K562 (cell line): Measurements from ENCODE around the gene SHISA5. TPM values are rescaled to one million over a fixed set of nuclear protein-coding genes. Genes with fewer than 3 reads are reported as not detected.

Experiments used
- ATAC-seq: fragments of 200-7000 bp; cut with Tn5 transposase; 3 replicates; pipeline ENCODE4 v1.9.1; 2020; ENCODE audit warnings: moderate library complexity
- BruUV-seq: library from RNA; stranded (reverse); fragments of 400-500 nt; replicated peaks from 2 replicates; lab custom pipeline; 2021; lab: Mats Ljungman, UMichigan
- CTCF ChIA-PET: fragments of 300-600 bp; formaldehyde crosslinking; extraction: SDS; loops from one replicate; lab custom pipeline; 2021; ENCODE audit warnings: low intra/inter-chr PET ratio; lab: Yijun Ruan, JAX
- POLR2A ChIA-PET: fragments of 300-600, 350-650 bp; sonication (Branson Sonifier 250); formaldehyde crosslinking; extraction: SDS; loops from one replicate; lab custom pipeline; 2021; ENCODE audit warnings: antibody characterized with exemption, inconsistent platforms; lab: Yijun Ruan, JAX
- DNase-seq, 4 experiments: peaks; one replicate each; pipeline versions ENCODE4 v3.0.0 to v3.0.0-alpha.2; 2011 to 2018; ENCODE audit warnings: low spot score in 3 of 4, mixed read lengths in 3 of 4; ENCODE audit errors: extremely low read depth in 1 of 4
- FAIRE-seq: peaks from 2 replicates; lab custom pipeline; 2011; peaks lifted over from hg19 to GRCh38; lab: Jason Lieb, UNC
- H2AFZ ChIP-seq: 2 replicates; pipeline ENCODE4 v1.6.0; 2011; ENCODE audit warnings: low read depth, low read length, control low read depth, inconsistent platforms
- H3K27ac ChIP-seq: fragments of 200-600 bp; 3 replicates; pipeline ENCODE4 v1.8.0; 2011; ENCODE audit warnings: low read depth, mild to moderate bottlenecking, control low read depth, inconsistent platforms, low read length, moderate library complexity, mixed read lengths; ENCODE audit errors: extremely low read depth
- H3K27me3 ChIP-seq, 2 experiments: fragments of 300-600 bp in 1 of 2; 2 replicates in 1 of 2; 3 replicates in 1 of 2; pipeline versions ENCODE4 v1.6.0 to v1.8.0; 2011; ENCODE audit warnings: inconsistent platforms in 2 of 2, low read length in 2 of 2, mild to moderate bottlenecking in 1 of 2, mixed read lengths in 1 of 2, moderate library complexity in 1 of 2; ENCODE audit not compliant: control insufficient read depth in 2 of 2, insufficient read depth in 2 of 2
- H3K36me3 ChIP-seq: fragments of 300-600 bp; 3 replicates; pipeline ENCODE4 v1.8.0; 2011; ENCODE audit warnings: mild to moderate bottlenecking, low read length, inconsistent platforms; ENCODE audit not compliant: control insufficient read depth, insufficient read depth
- H3K4me1 ChIP-seq, 2 experiments: fragments of 200-600 bp in 1 of 2; replicated peaks in 1 of 2; 2 replicates in 1 of 2; 3 replicates in 1 of 2; pipeline versions ENCODE4 v1.5.1 to v1.8.0; 2011; ENCODE audit warnings: inconsistent platforms in 2 of 2, low read length in 2 of 2, mild to moderate bottlenecking in 1 of 2, mixed read lengths in 1 of 2, moderate library complexity in 1 of 2; ENCODE audit not compliant: control insufficient read depth in 2 of 2, insufficient read depth in 2 of 2
- H3K4me2 ChIP-seq: 2 replicates; pipeline ENCODE4 v1.6.1; 2011; ENCODE audit warnings: low read length, control low read depth, inconsistent platforms, mixed read lengths; ENCODE audit not compliant: insufficient read depth
- H3K4me3 ChIP-seq: fragments of 200-600 bp; sonication (generic), shearing (Covaris generic); 2 replicates; pipeline ENCODE4 v1.5.1; 2016; ENCODE audit warnings: control low read depth, inconsistent platforms
- H3K79me2 ChIP-seq: fragments of 200-600 bp; 3 replicates; pipeline ENCODE4 v1.8.0; 2011; ENCODE audit warnings: low read length, inconsistent platforms; ENCODE audit not compliant: control insufficient read depth, insufficient read depth
- H3K9ac ChIP-seq, 2 experiments: 2 replicates each; pipeline versions ENCODE4 v1.6.0 to v1.6.1; 2011; ENCODE audit warnings: low read depth in 2 of 2, low read length in 2 of 2, control low read depth in 1 of 2, inconsistent platforms in 1 of 2, mild to moderate bottlenecking in 1 of 2, mixed read lengths in 1 of 2; ENCODE audit not compliant: insufficient read depth in 1 of 2
- H3K9me1 ChIP-seq: one replicate; pipeline ENCODE4 v1.6.0; 2011; ENCODE audit warnings: inconsistent platforms, mild to moderate bottlenecking, low read length, moderate library complexity; ENCODE audit not compliant: control insufficient read depth, insufficient read depth
- H3K9me3 ChIP-seq: replicated peaks from 2 replicates; pipeline ENCODE4 v1.5.1; 2011; ENCODE audit warnings: low read depth, low read length, inconsistent platforms; ENCODE audit not compliant: control insufficient read depth, insufficient read depth
- H4K20me1 ChIP-seq: replicated peaks from 2 replicates; pipeline ENCODE4 v1.6.1; 2011; ENCODE audit warnings: low read length, inconsistent platforms, mixed read lengths; ENCODE audit not compliant: control insufficient read depth, insufficient read depth
- C11orf30 ChIP-seq: fragments of 450-650 bp; IDR thresholded peaks from 2 replicates; pipeline ENCODE4 v1.6.1; 2016; ENCODE audit warnings: low read depth, mild to moderate bottlenecking
- CCAR2 ChIP-seq: fragments of 200-400 bp; formaldehyde crosslinking; IDR thresholded peaks from 2 replicates; pipeline ENCODE4 v1.6.1; 2017; ENCODE audit warnings: mild to moderate bottlenecking, low read depth, low read length
- MAFK ChIP-seq: IDR thresholded peaks from 2 replicates; pipeline ENCODE4 v1.6.1; 2011; ENCODE audit warnings: low read length, improper control_type of control experiment
- MYC ChIP-seq, 2 experiments: fragments of 250-450 bp in 1 of 2; sonication (Bioruptor Pico) in 1 of 2; IDR thresholded peaks; 2 replicates each; pipeline versions ENCODE4 v1.5.1 to v1.6.1; 2012 to 2021; ENCODE audit warnings: low read depth in 2 of 2, borderline replicate concordance in 1 of 2, improper control_type of control experiment in 1 of 2, low read length in 1 of 2, mild to moderate bottlenecking in 1 of 2, moderate library complexity in 1 of 2
- POLR2G ChIP-seq: fragments of 200-400 bp; formaldehyde crosslinking; IDR thresholded peaks from 2 replicates; pipeline ENCODE4 v1.6.1; 2017; ENCODE audit warnings: low read depth, mild to moderate bottlenecking, antibody characterized with exemption, low read length, moderate library complexity
- SRSF9 ChIP-seq: fragments of 200-400 bp; formaldehyde crosslinking; IDR thresholded peaks from 2 replicates; pipeline ENCODE4 v1.6.1; 2017; ENCODE audit warnings: low read depth, low read length, borderline replicate concordance
- ZNF316 ChIP-seq: fragments of 450-650 bp; IDR thresholded peaks from 2 replicates; pipeline ENCODE4 v1.6.1; 2016
- ZNF57 ChIP-seq: fragments of 450-650 bp; formaldehyde crosslinking; IDR thresholded peaks from 2 replicates; pipeline ENCODE4 v1.4.0; 2020; ENCODE audit warnings: mild to moderate bottlenecking, moderate library complexity
- WGBS: fragments of 100-300 bp; shearing (Covaris generic); methylation state at CpG from one replicate; pipeline ENCODE4 v1.1.6; 2016; ENCODE audit warnings: low coverage, mixed read lengths; ENCODE audit not compliant: insufficient coverage; ENCODE audit errors: missing lambda C conversion rate; 5-methylcytosine and 5-hydroxymethylcytosine counted together
- in situ Hi-C: fragments of 300-500 bp; cut with MboI; formaldehyde crosslinking; loops from 4 replicates; pipeline ENCODE4 v1.15.0; 2018; ENCODE audit warnings: inconsistent platforms, mixed read lengths
- intact Hi-C: fragments of 100-400 bp; cut with micrococcal nuclease; formaldehyde crosslinking; loops from 2 replicates; pipeline ENCODE4 v1.14.2; 2022
- polyA plus RNA-seq, 8 experiments: library from polyadenylated mRNA; depleted of rRNA in 4 of 8; stranded (reverse) in 5 of 8; unstranded in 3 of 8; fragments of >200 nt; fragmentation: Nextera tagmentation in 2 of 8; fragmentation: Illumina TruSeq in 1 of 8; extraction: Ambion mirVana in 2 of 8; extraction: Trizol in 1 of 8; gene quantifications; 2 replicates each; pipeline versions ENCODE4 v1.2.1 to v1.2.3, GENCODE V29; 2011 to 2014; ENCODE audit warnings: inconsistent platforms in 1 of 8, missing spikeins in 1 of 8
- total RNA-seq, 7 experiments: library from RNA; depleted of rRNA in 6 of 7; stranded (reverse); fragments of >200 nt in 6 of 7; fragmentation: Illumina TruSeq in 2 of 7; extraction: Trizol in 2 of 7; gene quantifications; 2 replicates each; pipeline versions ENCODE4 v1.2.1 to v1.2.3, GENCODE V29; 2011 to 2021; ENCODE audit warnings: low replicate concordance in 1 of 7
- TF ChIP-seq, protein P1 (sequence below): sonication (generic); formaldehyde crosslinking; IDR thresholded peaks from 2 replicates; pipeline ENCODE4 v1.8.1; 2023; ENCODE audit warnings: mild to moderate bottlenecking, missing genetic modification reagents
- TF ChIP-seq, protein P2 (sequence below): sonication (generic); formaldehyde crosslinking; IDR thresholded peaks from 2 replicates; pipeline ENCODE4 v1.8.1; 2023; ENCODE audit warnings: mild to moderate bottlenecking, missing genetic modification reagents
- TF ChIP-seq, protein P3 (sequence below), 2 experiments: fragments of 250-450 bp in 1 of 2; fragments of 450-650 bp in 1 of 2; sonication (Bioruptor Pico) in 1 of 2; IDR thresholded peaks; 2 replicates each; pipeline versions ENCODE4 v1.6.1 to v1.8.0; 2016 to 2021; ENCODE audit warnings: mild to moderate bottlenecking in 2 of 2, moderate library complexity in 2 of 2, missing compliant biosample characterization in 1 of 2, missing genetic modification characterization in 1 of 2

The SHISA5 gene
- total and polyA plus RNA-seq, 9 of the 15 experiments (the other 6 are each of a cell fraction or from before 2014, with no cell fraction given), result 8.4 to 85.8 (median 56.1) TPM

DNA sequence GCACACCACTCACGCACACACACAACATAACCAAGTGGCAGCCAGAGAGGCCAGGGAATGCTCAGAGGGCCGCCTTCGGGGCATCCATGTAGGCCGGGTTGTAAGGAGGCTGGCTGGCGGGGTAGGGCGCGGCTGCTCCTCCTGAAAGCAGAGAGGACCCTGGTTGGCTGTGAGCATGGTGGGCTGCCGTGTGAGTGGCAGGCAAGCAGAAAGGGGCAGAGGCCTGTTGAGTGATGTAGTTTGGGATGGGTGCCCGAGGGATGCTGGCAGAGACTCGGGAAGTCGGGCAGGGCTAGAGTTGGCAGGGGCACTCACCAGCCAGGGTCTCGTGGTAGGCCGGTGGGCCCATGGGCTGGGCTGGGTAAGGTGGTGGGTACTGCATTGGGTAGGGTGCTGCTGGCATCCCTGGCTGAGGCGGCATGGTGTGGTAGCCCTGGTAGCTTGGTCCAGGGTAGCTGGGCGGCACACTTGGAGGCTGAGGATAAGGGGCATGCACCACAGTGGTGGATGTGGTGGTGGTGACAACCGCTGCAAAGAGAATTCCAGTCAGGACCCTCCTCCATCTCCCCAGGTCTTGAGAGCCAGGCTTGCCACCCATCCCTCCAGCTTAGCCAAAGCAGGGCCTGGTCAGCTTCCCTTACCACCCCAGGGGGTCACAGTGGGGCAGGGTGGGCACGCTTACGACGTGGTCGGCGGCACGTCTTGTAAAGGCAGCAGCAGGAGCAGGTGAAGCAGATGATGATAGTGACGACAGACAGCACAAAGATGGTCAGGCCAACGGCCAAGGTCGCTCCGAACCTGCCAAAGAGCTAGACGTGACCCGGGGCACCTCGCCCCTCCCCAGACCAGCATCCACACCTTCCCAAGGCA, 34.7 kb downstream of the SHISA5 start:
- in situ Hi-C loops, result loop anchor here (5.0 kb wide), 1 partner anchor 88 kb away; the partner anchor contains the start of gene PFKFB4
- H4K20me1 ChIP-seq, result no peaks in the 10 kb centered on the region
- no peak for DNase-seq
- ATAC-seq, result no peak
- peaks cover 11 to 62% of the 10 kb centered on the region in 2 experiments for H3K4me1 ChIP-seq
- no TSS peak for BruUV-seq
- H3K27ac ChIP-seq, result no peak overlapping the region
- ChIA-PET POLR2A (interaction anchor here (0.6 to 0.9 kb wide), 3 partner anchors 156 to 446 kb away, joined by 3 read pairs; no protein-coding TSS in a partner anchor), CTCF (interaction anchor here (0.5 kb wide), 1 partner anchor 196 kb away, joined by 3 read pairs; no protein-coding TSS in a partner anchor)
- no peak for TF ChIP-seq ZNF316
- TF ChIP-seq C11orf30, result no peak
- TF ChIP-seq, protein P1, sequence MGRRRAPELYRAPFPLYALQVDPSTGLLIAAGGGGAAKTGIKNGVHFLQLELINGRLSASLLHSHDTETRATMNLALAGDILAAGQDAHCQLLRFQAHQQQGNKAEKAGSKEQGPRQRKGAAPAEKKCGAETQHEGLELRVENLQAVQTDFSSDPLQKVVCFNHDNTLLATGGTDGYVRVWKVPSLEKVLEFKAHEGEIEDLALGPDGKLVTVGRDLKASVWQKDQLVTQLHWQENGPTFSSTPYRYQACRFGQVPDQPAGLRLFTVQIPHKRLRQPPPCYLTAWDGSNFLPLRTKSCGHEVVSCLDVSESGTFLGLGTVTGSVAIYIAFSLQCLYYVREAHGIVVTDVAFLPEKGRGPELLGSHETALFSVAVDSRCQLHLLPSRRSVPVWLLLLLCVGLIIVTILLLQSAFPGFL (CRISPR knock-in tag), result no peak
- TF ChIP-seq, protein P2, sequence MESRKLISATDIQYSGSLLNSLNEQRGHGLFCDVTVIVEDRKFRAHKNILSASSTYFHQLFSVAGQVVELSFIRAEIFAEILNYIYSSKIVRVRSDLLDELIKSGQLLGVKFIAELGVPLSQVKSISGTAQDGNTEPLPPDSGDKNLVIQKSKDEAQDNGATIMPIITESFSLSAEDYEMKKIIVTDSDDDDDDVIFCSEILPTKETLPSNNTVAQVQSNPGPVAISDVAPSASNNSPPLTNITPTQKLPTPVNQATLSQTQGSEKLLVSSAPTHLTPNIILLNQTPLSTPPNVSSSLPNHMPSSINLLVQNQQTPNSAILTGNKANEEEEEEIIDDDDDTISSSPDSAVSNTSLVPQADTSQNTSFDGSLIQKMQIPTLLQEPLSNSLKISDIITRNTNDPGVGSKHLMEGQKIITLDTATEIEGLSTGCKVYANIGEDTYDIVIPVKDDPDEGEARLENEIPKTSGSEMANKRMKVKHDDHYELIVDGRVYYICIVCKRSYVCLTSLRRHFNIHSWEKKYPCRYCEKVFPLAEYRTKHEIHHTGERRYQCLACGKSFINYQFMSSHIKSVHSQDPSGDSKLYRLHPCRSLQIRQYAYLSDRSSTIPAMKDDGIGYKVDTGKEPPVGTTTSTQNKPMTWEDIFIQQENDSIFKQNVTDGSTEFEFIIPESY (CRISPR knock-in tag), result peak; percentile 44; the same call in 1 of the 2 replicates
- TF ChIP-seq MYC (IDR thresholded peaks at IDR 0.05; ENCODE audit: low read depth, low read length), result no peak
- TF ChIP-seq MYC (CRISPR knock-in tag; IDR thresholded peaks at IDR 0.05; ENCODE audit: borderline replicate concordance, low read depth), result no peak
- TF ChIP-seq, protein P3, sequence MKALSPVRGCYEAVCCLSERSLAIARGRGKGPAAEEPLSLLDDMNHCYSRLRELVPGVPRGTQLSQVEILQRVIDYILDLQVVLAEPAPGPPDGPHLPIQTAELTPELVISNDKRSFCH (CRISPR knock-in tag; IDR thresholded peaks at IDR 0.05), result no peak
- TF ChIP-seq, protein P3 (tag; IDR thresholded peaks at IDR 0.05), result no peak
- TF ChIP-seq MAFK, result no peak
- TF ChIP-seq CCAR2, result no peak
- TF ChIP-seq POLR2G, result 0 out of 2 replicates have a peak, but pooled peaks have one; percentile 30
- TF ChIP-seq ZNF57 (CRISPR knock-in tag), result no peak
- no peak for TF ChIP-seq SRSF9
- no peak overlapping the region for H3K4me2 ChIP-seq
- FAIRE-seq, result no peak
- no peaks in the 10 kb centered on the region for H3K9me3 ChIP-seq
- intact Hi-C loops, result no loop called here
- peak overlapping the region in 1 of 2 experiments; percentile 13; a peak in 1 of 4 replicates for H3K9ac ChIP-seq
- no peak overlapping the region for H3K4me3 ChIP-seq
- 94% methylated on average over 14 of the region's 29 CpGs for WGBS
- H3K36me3 ChIP-seq, result peaks cover 38% of the 10 kb centered on the region; the same call in 1 of the 3 replicates
- H3K27me3 ChIP-seq, result no peaks in the 10 kb centered on the region
- no peak overlapping the region for H2AFZ ChIP-seq
- peaks cover 24% of the 10 kb centered on the region for H3K79me2 ChIP-seq
- no peaks in the 10 kb centered on the region for H3K9me1 ChIP-seq
